CD4-positive, alpha-beta T cell treated with Interleukin-1 beta for 1 hour (primary cell): ENCODE measurements around the gene PPIL4.

Experiments used
- DNase-seq, 2 donors: peaks; one replicate each; pipeline ENCODE4 v3.0.0-alpha.2; 2020 to 2022

Gene PPIL4

DNA sequence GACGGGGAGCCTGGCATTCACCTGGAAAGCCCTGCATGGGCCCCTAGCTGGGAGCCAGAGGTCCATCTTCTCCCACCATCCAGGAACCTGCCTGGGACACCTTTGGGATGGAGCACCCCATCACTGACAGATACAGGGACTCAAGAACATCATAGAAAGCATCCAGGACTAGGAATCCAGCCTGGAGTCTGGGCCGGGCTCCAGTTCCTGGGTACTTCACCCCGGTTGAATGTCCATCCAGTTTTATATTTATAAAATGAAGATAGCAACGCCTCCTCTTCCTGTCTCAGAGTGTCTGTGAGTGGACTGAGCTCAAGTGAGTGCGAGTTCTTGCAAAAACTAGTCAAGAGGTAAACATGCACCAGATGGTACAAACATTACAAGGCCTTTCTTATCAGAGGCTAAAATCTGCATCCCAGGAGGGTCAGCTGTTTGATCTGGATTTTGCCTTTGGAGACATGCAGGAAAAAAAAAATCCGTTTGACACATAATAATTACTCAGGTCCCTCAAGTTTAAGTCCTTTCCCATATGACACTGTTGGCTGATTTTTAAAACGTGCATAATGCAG, 88.4 kb downstream of the PPIL4 start:
- no peak for DNase-seq

DNA sequence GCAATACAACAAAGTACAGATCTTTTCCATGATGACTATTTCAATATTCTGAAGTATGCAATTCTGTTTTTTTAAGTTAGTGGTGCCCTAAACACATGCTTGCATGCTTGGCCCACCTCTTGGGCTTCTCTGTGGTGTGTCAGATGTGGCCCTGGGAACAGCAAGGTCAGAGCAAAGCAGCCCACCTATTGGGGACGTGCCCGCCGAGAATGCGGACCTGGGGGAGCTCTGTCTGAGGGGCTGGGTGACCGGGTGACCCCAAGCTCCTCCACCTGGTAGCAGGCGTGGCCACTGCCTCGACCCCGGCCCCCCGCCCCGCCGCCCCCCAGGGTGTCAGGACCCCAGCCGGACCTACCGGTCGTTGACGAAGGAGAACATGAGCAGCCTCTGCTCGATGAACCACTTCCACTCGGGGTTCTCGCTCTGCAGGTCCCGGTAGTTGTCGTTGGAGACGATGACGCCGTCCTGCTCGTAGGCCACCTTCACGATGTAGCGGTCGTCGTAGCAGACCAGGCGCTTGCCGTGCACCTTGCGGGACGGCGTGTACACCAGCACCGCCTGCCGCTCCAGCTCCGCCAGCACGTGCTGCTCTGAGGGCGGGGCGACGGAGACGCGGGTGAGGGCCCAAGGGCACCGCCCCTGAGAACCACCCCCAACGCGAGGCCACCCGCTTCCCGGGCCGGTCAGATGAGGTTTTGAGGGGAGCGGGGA, 89.4 kb downstream of the PPIL4 start:
- DNase-seq: no peak

DNA sequence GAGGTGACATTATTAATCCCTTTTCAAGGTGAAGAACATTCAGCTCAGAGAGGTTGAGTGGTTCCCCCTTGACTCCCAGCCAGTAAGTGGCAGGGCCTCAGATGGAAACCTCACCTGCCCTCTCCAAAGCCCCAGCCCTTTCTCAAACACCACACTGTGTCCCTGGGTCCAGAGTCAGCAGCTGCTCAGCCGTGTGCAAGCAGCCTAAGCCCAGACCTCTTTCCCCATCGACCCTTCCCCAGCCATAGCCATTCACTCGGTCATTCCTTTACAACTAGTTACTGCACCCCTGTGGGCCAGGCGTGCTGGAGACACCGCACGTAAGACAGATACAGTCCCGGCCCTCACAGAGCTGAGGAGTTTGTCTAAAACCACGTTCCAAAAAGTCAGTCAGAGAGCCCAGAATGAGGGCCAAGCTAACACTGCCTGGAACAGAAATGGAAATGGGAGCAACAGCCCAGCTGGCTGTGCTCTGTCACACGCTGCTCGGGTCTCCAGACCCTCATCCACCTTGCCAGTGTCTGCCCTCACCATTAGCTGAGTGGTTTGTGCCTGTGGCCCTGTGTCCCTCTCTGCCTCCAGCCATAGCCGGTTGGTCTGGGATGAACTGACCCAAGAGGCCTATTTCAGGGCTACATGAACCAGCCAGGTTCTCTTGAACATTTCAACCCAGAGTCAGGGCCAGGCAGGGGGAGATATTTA, 90.7 kb downstream of the PPIL4 start:
- no peak for DNase-seq
